Measurements from ENCODE around the gene SPATA13. TPM values are rescaled to one million over a fixed set of nuclear protein-coding genes. Genes with fewer than 3 reads are reported as not detected.

SPATA13 gene
- total and polyA plus RNA-seq, 11 donors = 5.4 to 20.1 (median 8.6) TPM

GRCh38 chr13:24179486-24179850 is 18.9 kb downstream of the SPATA13 start:
- TF ChIP-seq, protein P1, sequence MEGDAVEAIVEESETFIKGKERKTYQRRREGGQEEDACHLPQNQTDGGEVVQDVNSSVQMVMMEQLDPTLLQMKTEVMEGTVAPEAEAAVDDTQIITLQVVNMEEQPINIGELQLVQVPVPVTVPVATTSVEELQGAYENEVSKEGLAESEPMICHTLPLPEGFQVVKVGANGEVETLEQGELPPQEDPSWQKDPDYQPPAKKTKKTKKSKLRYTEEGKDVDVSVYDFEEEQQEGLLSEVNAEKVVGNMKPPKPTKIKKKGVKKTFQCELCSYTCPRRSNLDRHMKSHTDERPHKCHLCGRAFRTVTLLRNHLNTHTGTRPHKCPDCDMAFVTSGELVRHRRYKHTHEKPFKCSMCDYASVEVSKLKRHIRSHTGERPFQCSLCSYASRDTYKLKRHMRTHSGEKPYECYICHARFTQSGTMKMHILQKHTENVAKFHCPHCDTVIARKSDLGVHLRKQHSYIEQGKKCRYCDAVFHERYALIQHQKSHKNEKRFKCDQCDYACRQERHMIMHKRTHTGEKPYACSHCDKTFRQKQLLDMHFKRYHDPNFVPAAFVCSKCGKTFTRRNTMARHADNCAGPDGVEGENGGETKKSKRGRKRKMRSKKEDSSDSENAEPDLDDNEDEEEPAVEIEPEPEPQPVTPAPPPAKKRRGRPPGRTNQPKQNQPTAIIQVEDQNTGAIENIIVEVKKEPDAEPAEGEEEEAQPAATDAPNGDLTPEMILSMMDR (IDR thresholded peaks at IDR 0.05) = no peak
- no peak for TF ChIP-seq POLR2A (IDR thresholded peaks at IDR 0.05)
- peaks cover 0 to 9% (median 0%) of the 10 kb centered on the region in 12 donors for H3K4me1 ChIP-seq
- no peak overlapping the region for H3K27ac ChIP-seq
- no peaks in the 10 kb centered on the region for H3K9me3 ChIP-seq
- ATAC-seq = no peak
- H3K27me3 ChIP-seq = no peaks in the 10 kb centered on the region
- H3K4me3 ChIP-seq = no peak overlapping the region
- DNase-seq = no peak
- intact Hi-C loops (cut with DNase I) = no loop called here
- H3K36me3 ChIP-seq = no peaks in the 10 kb centered on the region
- 64 to 78% (median 71%) methylated on average over 1 of the region's 1 CpG for WGBS, 4 donors

- intact Hi-C loops (cut with DNase I) = no loop called here
- Histone ChIP-seq H3K4me3 (no peak overlapping the region), H3K27me3 (no peaks in the 10 kb centered on the region), H3K27ac (no peak overlapping the region), H3K36me3 (no peaks in the 10 kb centered on the region), H3K9me3 (no peaks in the 10 kb centered on the region), H3K4me1 (peaks cover 0 to 6% (median 0%) of the 10 kb centered on the region in 12 donors)
- WGBS, 4 donors = 88 to 93% (median 91%) methylated on average over 5 of the region's 5 CpGs
- TF ChIP-seq POLR2A (IDR thresholded peaks at IDR 0.05) = no peak
- TF ChIP-seq, protein P1 (IDR thresholded peaks at IDR 0.05) = no peak
- ATAC-seq = no peak
- no peak for DNase-seq
Measured at GRCh38 chr13:24180750-24181377, 20.3 kb downstream of the SPATA13 start.

- Histone ChIP-seq H3K27ac (no peak overlapping the region), H3K9me3 (no peaks in the 10 kb centered on the region), H3K36me3 (no peaks in the 10 kb centered on the region), H3K4me3 (no peak overlapping the region), H3K27me3 (no peaks in the 10 kb centered on the region), H3K4me1 (peaks cover 0 to 6% (median 0%) of the 10 kb centered on the region in 12 donors)
- no peak for ATAC-seq
- intact Hi-C loops (cut with DNase I) = no loop called here
- no peak for DNase-seq
- TF ChIP-seq, protein P1 (IDR thresholded peaks at IDR 0.05) = no peak
- 69 to 86% (median 83%) methylated on average over 4 of the region's 4 CpGs for WGBS, 4 donors
Measured at GRCh38 chr13:24181991-24182702, 21.6 kb downstream of the SPATA13 start.

DNA sequence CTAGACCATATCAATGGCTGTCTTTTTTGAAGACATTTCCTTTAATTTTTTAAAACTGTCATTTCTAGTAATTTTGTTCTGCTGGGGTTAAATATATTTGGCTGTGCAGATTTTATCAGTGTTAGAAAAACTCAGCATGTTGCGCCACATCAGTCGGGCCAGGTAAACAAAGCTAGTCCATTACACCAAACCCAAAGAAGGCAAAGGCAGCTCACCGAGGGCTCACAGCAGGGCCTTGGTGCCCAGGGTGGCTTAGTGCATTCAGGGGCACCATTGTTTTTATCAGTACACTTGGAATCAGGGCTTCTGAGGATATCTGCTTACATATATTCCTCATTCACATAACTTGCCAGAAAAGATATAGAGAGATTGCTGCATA is 22.2 kb downstream of the SPATA13 start:
- WGBS, 4 donors = 95 to 98% (median 95%) methylated on average over 3 of the region's 3 CpGs

More for the DNA sequence above, 22.2 kb downstream of the SPATA13 start:
- no peaks in the 10 kb centered on the region for H3K27me3 ChIP-seq
- intact Hi-C loops (cut with DNase I) = no loop called here
- H3K27ac ChIP-seq = no peak overlapping the region
- no peak overlapping the region for H3K4me3 ChIP-seq
- DNase-seq (no peak), ATAC-seq (no peak)
- H3K9me3 ChIP-seq = peaks cover 0 to 3% (median 0%) of the 10 kb centered on the region in 12 donors
- no peaks in the 10 kb centered on the region for H3K36me3 ChIP-seq
- TF ChIP-seq POLR2A (IDR thresholded peaks at IDR 0.05) = no peak
- TF ChIP-seq, protein P1 (IDR thresholded peaks at IDR 0.05) = no peak
- peaks cover 0 to 6% (median 0%) of the 10 kb centered on the region in 12 donors for H3K4me1 ChIP-seq
